Endothelial cell of coronary artery (primary cell): Measurements from ENCODE around the gene RRM2. TPM values are rescaled to one million over a fixed set of nuclear protein-coding genes. Genes with fewer than 3 reads are reported as not detected.

Experiments used
- total RNA-seq: library from RNA; depleted of rRNA; stranded (reverse); fragments of >200 nt; gene quantifications from 2 replicates; pipeline ENCODE4 v1.2.3, GENCODE V29; 2014

RRM2 gene
- total RNA-seq, result 17.1 and 36.1 TPM in 2 replicates

GRCh38 chr2:10122500-10123280, at the start of gene RRM2:
RRM2 (plus strand) TSS chr2:10122739; CDS start chr2:10122799, 60 bp downstream.

GRCh38 chr2:10079870-10080535, 42.5 kb upstream of the RRM2 start, which contains the start of gene CYS1:
CYS1 (minus strand) TSS chr2:10080411; CDS start chr2:10080223, 188 bp downstream.

Other genes starting within 250 kb of the RRM2 start
- 0.63 and 0.75 TPM in 2 replicates for gene GRHL1, start 171.0 kb upstream of the RRM2 start, total RNA-seq
- 3.6 and 6.1 TPM in 2 replicates for gene KLF11, start 79.2 kb upstream of the RRM2 start, total RNA-seq
- 0.09 and 0.19 TPM in 2 replicates for gene CYS1, start 42.3 kb upstream of the RRM2 start, total RNA-seq
- 55.2 and 115 TPM in 2 replicates for gene HPCAL1, start 180.2 kb downstream of the RRM2 start, total RNA-seq